D721Med (cell line): ENCODE measurements around the gene GYS2.
"Not testable (repeated sequence)": the region's sequence is repeated elsewhere in the genome, so short reads cannot be mapped to it uniquely, and the experiment has no call there.

Source experiments
- DNase-seq: peaks from one replicate; pipeline ENCODE4 v3.0.0; 2011; ENCODE audit warnings: low spot score; ENCODE audit not compliant: insufficient read length
- FAIRE-seq: peaks from 2 replicates; lab custom pipeline; 2011; peaks lifted over from hg19 to GRCh38; lab: Jason Lieb, UNC
- CTCF ChIP-seq: IDR thresholded peaks from 2 replicates; pipeline ENCODE4 v1.5.1; 2012; ENCODE audit warnings: mild to moderate bottlenecking, control low read depth; ENCODE audit not compliant: insufficient read depth; ENCODE audit errors: missing control alignments

Gene GYS2

DNA sequence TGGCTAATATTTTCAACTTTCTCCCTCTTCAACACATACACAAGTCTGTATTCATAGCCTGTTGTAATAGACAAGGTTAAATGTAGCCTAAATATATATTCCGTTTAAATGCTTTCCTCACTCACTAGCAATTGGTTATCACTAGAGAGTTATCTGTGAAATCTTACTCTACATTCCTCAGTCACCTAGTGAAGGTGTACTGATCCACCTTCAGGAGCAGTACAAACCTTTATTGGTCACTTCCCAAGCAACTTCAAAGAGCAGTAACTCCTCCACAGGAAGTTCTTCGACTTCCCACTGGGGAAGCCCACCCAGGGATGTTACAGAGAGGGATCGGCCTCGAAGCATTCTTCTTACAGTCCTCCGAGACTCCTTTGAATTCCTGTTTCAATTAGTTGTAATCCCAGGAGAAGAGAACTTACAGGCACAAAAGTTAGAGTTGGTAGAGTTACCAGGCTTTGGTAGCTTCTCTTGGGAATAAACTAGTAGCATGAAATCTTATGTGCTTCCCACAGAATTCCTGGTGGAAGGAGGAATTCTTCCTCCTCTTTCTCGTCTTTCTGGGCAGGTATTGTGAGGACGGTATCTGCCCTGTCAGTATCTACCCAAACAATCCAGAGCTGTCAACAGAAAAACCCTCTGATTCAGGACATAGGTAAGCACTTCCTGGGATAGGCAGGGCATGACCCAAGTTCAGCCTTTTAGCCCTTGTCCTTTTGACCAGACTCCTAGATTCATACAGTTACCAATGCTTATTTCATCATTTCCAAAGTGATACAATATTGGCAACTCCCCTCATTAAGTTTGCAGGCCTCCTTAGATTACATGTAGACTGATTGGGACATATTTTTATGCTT, at the start of gene GYS2:
TSS of gene GYS2 (minus strand) at position 603 of the 857 bp plus-strand sequence. CDS start at position 348, 255 bp downstream.
- FAIRE-seq (no peak), DNase-seq (no peak)
- no peak for TF ChIP-seq CTCF

- no peak for DNase-seq
- FAIRE-seq, result no peak
- TF ChIP-seq CTCF, result no peak
Observed at GRCh38 chr12:21651821-21652220, 47.2 kb upstream of the GYS2 start.

GRCh38 chr12:21650997-21651396, 46.4 kb upstream of the GYS2 start:
- no peak for TF ChIP-seq CTCF
- peak; percentile 58 for FAIRE-seq
- no peak for DNase-seq

DNA sequence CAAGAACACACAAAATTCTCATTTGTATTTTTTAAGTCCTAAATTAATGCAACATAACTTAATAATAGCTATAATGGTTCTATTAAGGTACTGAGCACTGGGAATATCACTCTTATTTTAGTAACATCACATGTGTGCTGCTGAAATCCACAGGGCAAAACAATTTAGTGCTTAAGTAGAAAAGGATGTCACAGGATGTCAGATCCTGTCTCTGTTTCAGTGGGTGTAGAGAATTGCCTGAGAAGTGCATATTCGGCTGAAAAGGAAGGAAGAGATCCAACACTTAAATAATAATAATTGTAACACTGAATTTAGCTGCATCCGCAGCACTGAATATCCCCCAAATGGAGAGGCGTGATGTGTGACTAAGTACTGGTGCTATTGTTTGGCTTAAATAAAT, 44.4 kb upstream of the GYS2 start:
- no peak for TF ChIP-seq CTCF
- no peak for DNase-seq
- FAIRE-seq, result no peak

GRCh38 chr12:21648378-21648777, 43.7 kb upstream of the GYS2 start:
- DNase-seq (no peak), FAIRE-seq (no peak)
- TF ChIP-seq CTCF, result no peak

DNA sequence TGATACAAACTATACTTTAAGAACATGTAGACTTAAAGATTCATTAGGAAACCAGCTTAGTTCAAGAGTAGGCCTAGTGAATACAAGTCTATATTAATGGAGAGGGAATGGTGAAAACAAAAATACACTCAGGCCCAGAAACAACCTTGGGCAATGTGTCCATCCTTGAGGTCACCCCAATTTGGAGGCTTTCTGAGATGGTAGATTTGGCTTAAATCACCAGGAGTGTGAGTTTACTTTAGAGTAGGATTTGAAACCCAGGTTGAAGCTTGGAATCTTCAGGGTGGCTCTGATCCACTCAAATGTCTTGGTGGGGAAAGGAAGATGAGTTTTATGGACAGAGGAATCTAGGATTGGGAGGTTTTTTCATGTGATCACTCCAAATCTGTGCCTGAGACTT, 42.5 kb upstream of the GYS2 start:
- no peak for DNase-seq
- no peak for FAIRE-seq
- no peak for TF ChIP-seq CTCF

DNA sequence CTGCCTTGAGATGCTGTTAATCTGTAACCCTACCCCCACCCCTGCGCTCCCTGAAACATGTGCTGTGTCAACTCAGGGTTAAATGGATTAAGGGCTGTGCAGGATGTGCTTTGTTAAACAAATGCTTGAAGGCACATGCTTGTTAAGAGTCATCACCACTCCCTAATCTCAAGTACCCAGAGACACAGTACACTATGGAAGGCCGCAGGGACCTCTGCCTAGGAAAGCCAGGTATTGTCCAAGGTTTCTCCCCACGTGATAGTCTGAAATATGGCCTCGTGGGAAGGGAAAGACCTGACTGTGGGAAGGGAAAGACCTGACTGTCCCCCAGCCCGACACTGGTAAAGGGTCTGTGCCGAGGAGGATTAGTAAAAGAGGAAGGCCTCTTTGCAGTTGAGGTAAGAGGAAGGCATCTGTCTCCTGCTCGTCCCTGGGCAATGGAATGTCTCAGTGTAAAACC, 40.4 kb upstream of the GYS2 start:
- not testable (repeated sequence) for FAIRE-seq, DNase-seq
